Measurements from ENCODE around the gene PNCK. TPM values are rescaled to one million over a fixed set of nuclear protein-coding genes. Genes with fewer than 3 reads are reported as not detected.

The PNCK gene
- total RNA-seq, 1 experiment from 2014 or later = 2.3 TPM

DNA sequence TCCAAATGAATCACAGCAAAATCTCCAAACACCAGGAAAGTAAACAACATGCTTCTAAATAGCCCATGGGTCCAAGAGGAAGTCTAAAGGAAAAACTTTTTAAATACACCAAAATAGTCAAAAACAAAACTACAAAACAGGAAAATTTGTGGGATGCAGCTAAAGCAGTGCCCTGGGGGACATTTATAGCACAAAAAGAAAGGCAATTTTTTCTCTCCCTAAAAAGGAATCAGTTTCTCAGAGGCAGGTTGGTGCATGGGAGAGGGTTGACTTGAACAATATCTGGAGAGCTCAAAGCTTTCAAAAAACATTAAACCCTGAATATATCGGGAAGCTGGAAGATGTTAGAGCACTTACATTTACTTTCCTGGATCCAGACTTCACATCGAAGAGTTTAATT, 42.3 kb downstream of the PNCK start:
- Histone ChIP-seq H3K27ac (ENCODE audit: low read length) (no peak overlapping the region), H3K4me3 (ENCODE audit: low read depth in 2 of 2, low read length in 2 of 2) (no peak overlapping the region), H3K4me1 (ENCODE audit: control insufficient read depth, insufficient read depth, low read length) (no peaks in the 10 kb centered on the region), H3K27me3 (ENCODE audit: control insufficient read depth, insufficient read depth, low read length) (no peaks in the 10 kb centered on the region), H3K9me3 (ENCODE audit: control insufficient read depth, insufficient read depth, low read depth, low read length) (no peaks in the 10 kb centered on the region), H3K36me3 (ENCODE audit: control insufficient read depth, insufficient read depth, low read length) (no peaks in the 10 kb centered on the region)
- in situ Hi-C loops (cut with HindIII; ENCODE audit: low pct_unique_long_range_greater_than_20kb, low sequenced_read_pairs) = no loop called here
- no peak for ATAC-seq
- intact Hi-C loops (cut with micrococcal nuclease; ENCODE audit: unreplicated experiment) = no loop called here
- no peak for DNase-seq (ENCODE audit: low read depth, low spot score)
- POLR2A ChIA-PET = no interaction called here
- CTCF ChIA-PET = interaction anchor here (0.7 kb wide), 1 partner anchor 77 kb away, joined by 3 read pairs; no protein-coding TSS in a partner anchor
- no TSS peak for BruUV-seq (replicated peaks)
- no peak for TF ChIP-seq CTCF (IDR thresholded peaks at IDR 0.05)
- no peak for TF ChIP-seq SIN3A (IDR thresholded peaks at IDR 0.05; ENCODE audit: borderline replicate concordance, insufficient read depth, low read depth, low read length)
- TF ChIP-seq, protein P1, sequence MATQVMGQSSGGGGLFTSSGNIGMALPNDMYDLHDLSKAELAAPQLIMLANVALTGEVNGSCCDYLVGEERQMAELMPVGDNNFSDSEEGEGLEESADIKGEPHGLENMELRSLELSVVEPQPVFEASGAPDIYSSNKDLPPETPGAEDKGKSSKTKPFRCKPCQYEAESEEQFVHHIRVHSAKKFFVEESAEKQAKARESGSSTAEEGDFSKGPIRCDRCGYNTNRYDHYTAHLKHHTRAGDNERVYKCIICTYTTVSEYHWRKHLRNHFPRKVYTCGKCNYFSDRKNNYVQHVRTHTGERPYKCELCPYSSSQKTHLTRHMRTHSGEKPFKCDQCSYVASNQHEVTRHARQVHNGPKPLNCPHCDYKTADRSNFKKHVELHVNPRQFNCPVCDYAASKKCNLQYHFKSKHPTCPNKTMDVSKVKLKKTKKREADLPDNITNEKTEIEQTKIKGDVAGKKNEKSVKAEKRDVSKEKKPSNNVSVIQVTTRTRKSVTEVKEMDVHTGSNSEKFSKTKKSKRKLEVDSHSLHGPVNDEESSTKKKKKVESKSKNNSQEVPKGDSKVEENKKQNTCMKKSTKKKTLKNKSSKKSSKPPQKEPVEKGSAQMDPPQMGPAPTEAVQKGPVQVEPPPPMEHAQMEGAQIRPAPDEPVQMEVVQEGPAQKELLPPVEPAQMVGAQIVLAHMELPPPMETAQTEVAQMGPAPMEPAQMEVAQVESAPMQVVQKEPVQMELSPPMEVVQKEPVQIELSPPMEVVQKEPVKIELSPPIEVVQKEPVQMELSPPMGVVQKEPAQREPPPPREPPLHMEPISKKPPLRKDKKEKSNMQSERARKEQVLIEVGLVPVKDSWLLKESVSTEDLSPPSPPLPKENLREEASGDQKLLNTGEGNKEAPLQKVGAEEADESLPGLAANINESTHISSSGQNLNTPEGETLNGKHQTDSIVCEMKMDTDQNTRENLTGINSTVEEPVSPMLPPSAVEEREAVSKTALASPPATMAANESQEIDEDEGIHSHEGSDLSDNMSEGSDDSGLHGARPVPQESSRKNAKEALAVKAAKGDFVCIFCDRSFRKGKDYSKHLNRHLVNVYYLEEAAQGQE (IDR thresholded peaks at IDR 0.05; ENCODE audit: insufficient read depth in 1 of 2, low read depth in 2 of 2, low read length in 1 of 2) = no peak
- TF ChIP-seq POLR2AphosphoS5 (IDR thresholded peaks at IDR 0.05; ENCODE audit: low read depth, low read length) = no peak
- no peak for TF ChIP-seq TCF7L2 (IDR thresholded peaks at IDR 0.05; ENCODE audit: low read depth, low read length)

GRCh38 chrX:153628665-153629064, 44.9 kb downstream of the PNCK start:
- Histone ChIP-seq H3K36me3 (ENCODE audit: control insufficient read depth, insufficient read depth, low read length) (no peaks in the 10 kb centered on the region), H3K4me3 (ENCODE audit: low read depth in 2 of 2, low read length in 2 of 2) (no peak overlapping the region), H3K9me3 (ENCODE audit: control insufficient read depth, insufficient read depth, low read depth, low read length) (no peaks in the 10 kb centered on the region), H3K4me1 (ENCODE audit: control insufficient read depth, insufficient read depth, low read length) (no peaks in the 10 kb centered on the region), H3K27me3 (ENCODE audit: control insufficient read depth, insufficient read depth, low read length) (no peaks in the 10 kb centered on the region), H3K27ac (ENCODE audit: low read length) (no peak overlapping the region)
- no peak for ATAC-seq
- ChIA-PET CTCF (no interaction called here), POLR2A (interaction anchor here (0.6 kb wide), 1 partner anchor 31 kb away, joined by 3 read pairs; no protein-coding TSS in a partner anchor)
- intact Hi-C loops (cut with micrococcal nuclease; ENCODE audit: unreplicated experiment) (no loop called here), in situ Hi-C loops (cut with HindIII; ENCODE audit: low pct_unique_long_range_greater_than_20kb, low sequenced_read_pairs) (no loop called here)
- no peak for DNase-seq (ENCODE audit: low read depth, low spot score)
- BruUV-seq (replicated peaks) = no TSS peak
- TF ChIP-seq TCF7L2 (IDR thresholded peaks at IDR 0.05; ENCODE audit: low read depth, low read length) (no peak), POLR2AphosphoS5 (IDR thresholded peaks at IDR 0.05; ENCODE audit: low read depth, low read length) (no peak), SIN3A (IDR thresholded peaks at IDR 0.05; ENCODE audit: borderline replicate concordance, insufficient read depth, low read depth, low read length) (no peak), CTCF (IDR thresholded peaks at IDR 0.05) (no peak)
- TF ChIP-seq, protein P1 (IDR thresholded peaks at IDR 0.05; ENCODE audit: insufficient read depth in 1 of 2, low read depth in 2 of 2, low read length in 1 of 2) = no peak
